ENCODE measurements around the gene CST5. TPM values are rescaled to one million over a fixed set of nuclear protein-coding genes. Genes with fewer than 3 reads are reported as not detected.

The CST5 gene
- total and polyA plus RNA-seq, 2 experiments from 2014 or later, result 0.68 to 1.3 TPM

DNA sequence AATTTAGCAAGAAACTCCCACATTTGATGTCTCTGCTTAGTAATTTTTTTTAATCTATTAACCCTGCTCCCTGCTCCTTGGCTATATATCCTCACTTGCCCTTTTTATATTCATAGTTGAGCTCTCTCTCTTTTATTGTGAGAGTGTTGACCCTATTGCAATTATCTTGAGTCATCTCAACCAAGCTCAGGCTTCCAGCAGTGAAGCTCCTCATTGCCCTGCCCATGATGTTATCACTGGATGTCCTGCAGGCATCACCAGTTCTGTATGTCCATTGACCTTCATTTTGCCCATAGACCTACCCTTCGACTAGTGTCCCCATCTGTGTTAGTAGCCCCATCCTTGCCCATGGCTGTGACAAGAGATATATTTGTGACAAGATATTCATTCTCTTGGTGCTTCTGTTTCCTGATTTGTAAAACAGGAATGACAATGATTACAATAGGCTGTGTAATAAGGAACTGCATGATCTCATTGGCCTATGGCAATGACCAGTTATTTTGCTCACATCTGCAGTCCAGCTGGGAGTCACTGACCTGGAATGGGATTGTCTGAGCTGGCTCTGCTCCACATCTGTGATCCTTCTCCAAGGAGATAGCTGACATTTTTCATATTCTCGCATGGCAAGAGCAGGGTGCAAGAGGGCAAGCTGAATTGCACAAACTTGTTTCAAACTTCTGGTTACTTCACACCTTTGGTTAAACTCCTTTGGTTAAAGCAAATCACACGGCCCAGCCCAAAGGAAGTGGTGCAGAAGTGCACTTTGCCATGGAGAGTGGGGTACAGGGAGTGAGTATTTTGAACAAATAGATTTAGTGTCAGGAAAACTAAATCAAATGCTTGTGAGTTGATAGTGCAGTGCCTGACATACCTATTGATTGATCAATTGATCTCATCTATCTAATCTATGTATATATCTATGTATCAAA lies 47.7 kb upstream of the CST5 start:
- peaks cover 3% of the 10 kb centered on the region for H3K27me3 ChIP-seq
- H4K20me1 ChIP-seq (ENCODE audit: insufficient read depth, poor library complexity, severe bottlenecking), result no peaks in the 10 kb centered on the region
- H3K4me2 ChIP-seq, result no peak overlapping the region
- no peak overlapping the region for H3K4me3 ChIP-seq
- H2AFZ ChIP-seq, result no peak overlapping the region
- H3K79me2 ChIP-seq, result no peaks in the 10 kb centered on the region
- H3K9me3 ChIP-seq (ENCODE audit: low read depth), result no peaks in the 10 kb centered on the region
- H3K4me1 ChIP-seq (ENCODE audit: insufficient read depth), result no peaks in the 10 kb centered on the region
- no peak overlapping the region for H3K27ac ChIP-seq
- H3K36me3 ChIP-seq (replicated peaks; ENCODE audit: insufficient read depth, low read depth), result no peaks in the 10 kb centered on the region
- no peaks in the 10 kb centered on the region for H3K9me2 ChIP-seq (replicated peaks; ENCODE audit: insufficient read depth)
- TF ChIP-seq EZH2 (IDR thresholded peaks at IDR 0.05; ENCODE audit: borderline replicate concordance), result no peak
- no peak for TF ChIP-seq EZH2phosphoT487 (IDR thresholded peaks at IDR 0.05; ENCODE audit: low read depth, severe bottlenecking, unreplicated experiment)
- DNase-seq (ENCODE audit: low spot score), result no peak
- 56% methylated on average over 3 of the region's 3 CpGs for WGBS (ENCODE audit: low lambda C conversion rate, missing lambda C conversion rate)

DNA sequence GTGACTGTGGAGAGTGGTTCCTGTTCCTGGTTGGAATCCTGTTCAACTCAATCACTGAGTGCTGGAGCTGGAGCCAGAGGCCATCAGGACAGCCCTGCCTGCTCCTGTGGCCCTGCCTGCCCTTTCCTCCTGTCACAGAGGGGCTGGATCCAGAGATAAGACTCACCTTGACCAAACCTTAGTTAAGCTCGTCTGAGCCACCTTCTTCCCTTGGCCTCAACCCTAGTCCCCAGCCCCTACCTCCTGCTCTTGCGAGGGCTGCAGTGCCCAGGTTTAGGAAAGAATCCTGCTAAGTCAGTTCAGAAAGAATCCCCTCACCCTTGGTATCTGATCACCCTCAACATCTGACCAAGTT lies 47.0 kb upstream of the CST5 start:
- Histone ChIP-seq H2AFZ (no peak overlapping the region), H3K79me2 (no peaks in the 10 kb centered on the region), H3K27me3 (peaks cover 3% of the 10 kb centered on the region), H3K27ac (no peak overlapping the region), H3K9me2 (replicated peaks; ENCODE audit: insufficient read depth) (no peaks in the 10 kb centered on the region), H3K4me1 (ENCODE audit: insufficient read depth) (no peaks in the 10 kb centered on the region), H3K9me3 (ENCODE audit: low read depth) (no peaks in the 10 kb centered on the region), H4K20me1 (ENCODE audit: insufficient read depth, poor library complexity, severe bottlenecking) (no peaks in the 10 kb centered on the region), H3K36me3 (replicated peaks; ENCODE audit: insufficient read depth, low read depth) (no peaks in the 10 kb centered on the region), H3K4me2 (no peak overlapping the region), H3K4me3 (no peak overlapping the region)
- DNase-seq (ENCODE audit: low spot score), result no peak
- TF ChIP-seq, protein P1, sequence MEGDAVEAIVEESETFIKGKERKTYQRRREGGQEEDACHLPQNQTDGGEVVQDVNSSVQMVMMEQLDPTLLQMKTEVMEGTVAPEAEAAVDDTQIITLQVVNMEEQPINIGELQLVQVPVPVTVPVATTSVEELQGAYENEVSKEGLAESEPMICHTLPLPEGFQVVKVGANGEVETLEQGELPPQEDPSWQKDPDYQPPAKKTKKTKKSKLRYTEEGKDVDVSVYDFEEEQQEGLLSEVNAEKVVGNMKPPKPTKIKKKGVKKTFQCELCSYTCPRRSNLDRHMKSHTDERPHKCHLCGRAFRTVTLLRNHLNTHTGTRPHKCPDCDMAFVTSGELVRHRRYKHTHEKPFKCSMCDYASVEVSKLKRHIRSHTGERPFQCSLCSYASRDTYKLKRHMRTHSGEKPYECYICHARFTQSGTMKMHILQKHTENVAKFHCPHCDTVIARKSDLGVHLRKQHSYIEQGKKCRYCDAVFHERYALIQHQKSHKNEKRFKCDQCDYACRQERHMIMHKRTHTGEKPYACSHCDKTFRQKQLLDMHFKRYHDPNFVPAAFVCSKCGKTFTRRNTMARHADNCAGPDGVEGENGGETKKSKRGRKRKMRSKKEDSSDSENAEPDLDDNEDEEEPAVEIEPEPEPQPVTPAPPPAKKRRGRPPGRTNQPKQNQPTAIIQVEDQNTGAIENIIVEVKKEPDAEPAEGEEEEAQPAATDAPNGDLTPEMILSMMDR (IDR thresholded peaks at IDR 0.05; ENCODE audit: poor library complexity), result no peak
- no peak for TF ChIP-seq EZH2 (IDR thresholded peaks at IDR 0.05; ENCODE audit: borderline replicate concordance)
- TF ChIP-seq EZH2phosphoT487 (IDR thresholded peaks at IDR 0.05; ENCODE audit: low read depth, severe bottlenecking, unreplicated experiment), result no peak
- WGBS (ENCODE audit: low lambda C conversion rate, missing lambda C conversion rate), result 58% methylated on average over 2 of the region's 2 CpGs

DNA sequence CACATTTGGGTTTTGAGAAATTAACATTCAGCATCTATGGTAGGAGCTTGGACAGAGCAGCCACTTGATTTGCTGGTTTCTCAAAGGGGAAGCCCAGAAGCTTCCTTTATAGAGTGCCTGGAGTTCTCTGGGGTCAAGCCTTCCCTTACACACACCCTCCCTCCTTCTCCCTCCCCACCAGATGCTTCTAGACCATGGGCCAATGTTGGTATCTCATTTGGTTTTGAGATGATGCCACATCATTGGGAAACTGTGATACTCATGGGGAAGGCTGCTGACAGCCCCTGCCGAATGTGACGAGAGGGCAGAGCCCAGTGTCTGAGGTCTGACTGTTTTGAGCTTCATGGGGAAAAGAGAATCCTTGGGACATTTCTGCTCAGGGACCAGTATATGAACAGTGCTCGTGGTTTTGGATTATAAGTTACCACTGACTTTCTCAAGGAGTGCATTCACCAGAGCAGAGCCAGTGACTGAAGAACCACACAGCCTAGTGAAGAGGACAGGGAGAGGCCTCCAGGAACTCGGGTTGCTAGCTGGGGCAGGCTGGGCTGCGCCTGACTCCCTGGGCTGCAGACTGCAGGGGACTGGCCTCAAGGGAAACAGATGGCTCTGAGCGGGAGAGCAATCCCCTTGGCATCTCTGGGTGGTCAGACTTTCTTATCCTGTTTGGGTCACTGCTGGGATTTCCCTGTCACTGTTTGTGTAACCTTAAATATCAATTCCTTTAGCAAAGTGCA lies 46.4 kb upstream of the CST5 start:
- H3K4me1 ChIP-seq (ENCODE audit: insufficient read depth), result no peaks in the 10 kb centered on the region
- 79% methylated on average over 6 of the region's 6 CpGs for WGBS (ENCODE audit: low lambda C conversion rate, missing lambda C conversion rate)
- H2AFZ ChIP-seq, result no peak overlapping the region

More for the DNA sequence above, 46.4 kb upstream of the CST5 start:
- no peak overlapping the region for H3K4me2 ChIP-seq
- no peaks in the 10 kb centered on the region for H3K79me2 ChIP-seq
- H3K4me3 ChIP-seq, result no peak overlapping the region
- DNase-seq (ENCODE audit: low spot score), result no peak
- H3K36me3 ChIP-seq (replicated peaks; ENCODE audit: insufficient read depth, low read depth), result no peaks in the 10 kb centered on the region
- TF ChIP-seq, protein P1 (IDR thresholded peaks at IDR 0.05; ENCODE audit: poor library complexity), result no peak
- no peak for TF ChIP-seq EZH2 (IDR thresholded peaks at IDR 0.05; ENCODE audit: borderline replicate concordance)
- no peak for TF ChIP-seq EZH2phosphoT487 (IDR thresholded peaks at IDR 0.05; ENCODE audit: low read depth, severe bottlenecking, unreplicated experiment)
- H3K27me3 ChIP-seq, result peaks cover 3% of the 10 kb centered on the region
- H4K20me1 ChIP-seq (ENCODE audit: insufficient read depth, poor library complexity, severe bottlenecking), result no peaks in the 10 kb centered on the region
- no peaks in the 10 kb centered on the region for H3K9me2 ChIP-seq (replicated peaks; ENCODE audit: insufficient read depth)
- no peak overlapping the region for H3K27ac ChIP-seq
- H3K9me3 ChIP-seq (ENCODE audit: low read depth), result no peaks in the 10 kb centered on the region
